Gastroesophageal sphincter (tissue), 4 donors: ENCODE data around the gene PSMD2. TPM values are rescaled to one million over a fixed set of nuclear protein-coding genes. Genes with fewer than 3 reads are reported as not detected.

ENCODE experiments used
- ATAC-seq: fragments of 150-250 bp; one replicate; pipeline ENCODE4 v1.9.1; 2016; ENCODE audit warnings: mild to moderate bottlenecking, moderate library complexity
- H3K27ac ChIP-seq, 4 donors: fragments of 200-600 bp; sonication (generic) in 3 of 4; 1 replicate in 3 of 4; 2 replicates in 1 of 4; pipeline ENCODE4 v1.5.1; 2016 to 2019
- H3K27me3 ChIP-seq: fragments of 200-600 bp; sonication (generic); one replicate; pipeline ENCODE4 v1.5.1; 2019
- H3K36me3 ChIP-seq, 2 donors: fragments of 200-600 bp; sonication (generic); one replicate each; pipeline ENCODE4 v1.5.1; 2019; ENCODE audit warnings: control low read depth in 1 of 2
- H3K4me1 ChIP-seq, 3 donors: fragments of 200-600 bp; sonication (generic); 1 replicate in 2 of 3; 2 replicates in 1 of 3; pipeline ENCODE4 v1.5.1; 2016 to 2019; ENCODE audit warnings: control low read depth in 2 of 3
- H3K4me3 ChIP-seq, 2 donors: fragments of 200-600 bp; sonication (generic); one replicate each; pipeline ENCODE4 v1.5.1; 2019; ENCODE audit warnings: mild to moderate bottlenecking in 1 of 2, moderate library complexity in 1 of 2
- H3K9me3 ChIP-seq, 3 donors: fragments of 200-600 bp; sonication (generic); one replicate each; pipeline ENCODE4 v1.5.1; 2017 to 2019; ENCODE audit warnings: control low read depth in 2 of 3
- EP300 ChIP-seq: sonication (generic); formaldehyde crosslinking; IDR thresholded peaks from one replicate; pipeline ENCODE4 v1.6.1; 2017; ENCODE audit warnings: antibody characterized with exemption, mild to moderate bottlenecking
- POLR2A ChIP-seq, 2 donors: fragments of 450-650 bp; IDR thresholded peaks; one replicate each; pipeline ENCODE4 v1.6.1; 2017; ENCODE audit warnings: antibody characterized with exemption in 2 of 2, mild to moderate bottlenecking in 2 of 2, moderate library complexity in 1 of 2
- POLR2AphosphoS5 ChIP-seq: sonication (generic); formaldehyde crosslinking; IDR thresholded peaks from one replicate; pipeline ENCODE4 v1.6.1; 2017; ENCODE audit warnings: antibody characterized with exemption
- WGBS, 2 donors: methylation state at CpG; one replicate each; pipeline ENCODE4 v1.1.5; 2018; ENCODE audit warnings: low coverage in 1 of 2; 5-methylcytosine and 5-hydroxymethylcytosine counted together
- total RNA-seq, 4 donors: library from RNA; depleted of rRNA; stranded (reverse); fragments of >200 nt; gene quantifications; one replicate each; pipeline ENCODE4 v1.1.0, GENCODE V29; 2016
- TF ChIP-seq, protein P1 (sequence below), 4 experiments: fragments of 200-600 bp in 2 of 4; fragments of 450-650 bp in 2 of 4; sonication (generic) in 1 of 4; IDR thresholded peaks; one replicate each; pipeline ENCODE4 v1.5.1; 2017 to 2019; ENCODE audit warnings: antibody characterized with exemption in 4 of 4, mild to moderate bottlenecking in 2 of 4, moderate library complexity in 2 of 4

The PSMD2 gene
- 100 to 1,000 TPM; 225 to 365 (median 273) TPM for total RNA-seq

DNA sequence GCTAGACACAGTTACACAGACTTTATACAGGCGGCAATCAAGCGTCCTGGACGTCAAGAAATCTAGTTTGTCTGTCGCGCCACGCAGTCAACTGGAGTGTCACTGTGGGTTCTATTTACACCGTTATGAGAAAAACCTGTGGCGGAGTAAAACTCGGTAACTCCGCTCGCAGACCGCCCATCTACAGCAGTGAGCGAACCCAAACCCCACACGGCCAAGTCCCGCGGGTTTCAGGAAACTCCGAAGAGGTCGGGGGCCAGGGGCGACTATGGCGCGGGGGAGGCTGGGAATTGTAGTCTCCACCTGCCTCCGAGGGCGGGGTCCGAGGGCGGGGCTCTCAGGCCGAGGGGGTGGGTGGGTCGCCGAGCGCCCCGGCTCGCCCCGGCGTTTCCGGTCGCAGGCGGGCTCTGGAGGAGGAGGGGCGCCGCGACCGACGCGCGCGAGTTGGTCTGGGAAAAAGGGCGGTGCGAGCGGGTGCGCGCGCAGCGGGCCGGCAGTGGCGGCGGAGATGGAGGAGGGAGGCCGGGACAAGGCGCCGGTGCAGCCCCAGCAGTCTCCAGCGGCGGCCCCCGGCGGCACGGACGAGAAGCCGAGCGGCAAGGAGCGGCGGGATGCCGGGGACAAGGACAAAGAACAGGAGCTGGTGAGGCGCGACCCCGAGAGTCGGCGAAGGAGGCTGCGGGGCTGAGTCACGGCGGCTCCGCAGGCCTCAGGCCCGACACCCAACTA, at the start of gene PSMD2:
PSMD2 (plus strand) TSS at position 483 of the 729 bp plus-strand sequence; CDS start at position 509, 26 bp downstream.
- H3K9me3 ChIP-seq: no peaks in the 10 kb centered on the region
- peak; percentile 99 for ATAC-seq
- TF ChIP-seq POLR2A (IDR thresholded peaks at IDR 0.05) (peak; percentile 72 to 80), EP300 (no peak), POLR2AphosphoS5 (peak; percentile 75)
- TF ChIP-seq, protein P1, sequence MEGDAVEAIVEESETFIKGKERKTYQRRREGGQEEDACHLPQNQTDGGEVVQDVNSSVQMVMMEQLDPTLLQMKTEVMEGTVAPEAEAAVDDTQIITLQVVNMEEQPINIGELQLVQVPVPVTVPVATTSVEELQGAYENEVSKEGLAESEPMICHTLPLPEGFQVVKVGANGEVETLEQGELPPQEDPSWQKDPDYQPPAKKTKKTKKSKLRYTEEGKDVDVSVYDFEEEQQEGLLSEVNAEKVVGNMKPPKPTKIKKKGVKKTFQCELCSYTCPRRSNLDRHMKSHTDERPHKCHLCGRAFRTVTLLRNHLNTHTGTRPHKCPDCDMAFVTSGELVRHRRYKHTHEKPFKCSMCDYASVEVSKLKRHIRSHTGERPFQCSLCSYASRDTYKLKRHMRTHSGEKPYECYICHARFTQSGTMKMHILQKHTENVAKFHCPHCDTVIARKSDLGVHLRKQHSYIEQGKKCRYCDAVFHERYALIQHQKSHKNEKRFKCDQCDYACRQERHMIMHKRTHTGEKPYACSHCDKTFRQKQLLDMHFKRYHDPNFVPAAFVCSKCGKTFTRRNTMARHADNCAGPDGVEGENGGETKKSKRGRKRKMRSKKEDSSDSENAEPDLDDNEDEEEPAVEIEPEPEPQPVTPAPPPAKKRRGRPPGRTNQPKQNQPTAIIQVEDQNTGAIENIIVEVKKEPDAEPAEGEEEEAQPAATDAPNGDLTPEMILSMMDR (IDR thresholded peaks at IDR 0.05): peak in 2 of 4 experiments; percentile 13 to 34
- H3K4me1 ChIP-seq: peaks cover 0 to 34% (median 12%) of the 10 kb centered on the region in 3 donors
- peak within 1 kb of the TSS; percentile 68 to 69 for H3K4me3 ChIP-seq
- peak within 1 kb of the TSS; percentile 48 to 90 (median 84) for H3K27ac ChIP-seq
- H3K27me3 ChIP-seq: no peaks in the 10 kb centered on the region
- WGBS, 2 donors: 0% methylated on average over 3 of the region's 78 CpGs; no CpG with 5 or more reads in 1 of the 2 donors
- peaks cover 0 to 39% of the 10 kb centered on the region in 2 donors for H3K36me3 ChIP-seq

DNA sequence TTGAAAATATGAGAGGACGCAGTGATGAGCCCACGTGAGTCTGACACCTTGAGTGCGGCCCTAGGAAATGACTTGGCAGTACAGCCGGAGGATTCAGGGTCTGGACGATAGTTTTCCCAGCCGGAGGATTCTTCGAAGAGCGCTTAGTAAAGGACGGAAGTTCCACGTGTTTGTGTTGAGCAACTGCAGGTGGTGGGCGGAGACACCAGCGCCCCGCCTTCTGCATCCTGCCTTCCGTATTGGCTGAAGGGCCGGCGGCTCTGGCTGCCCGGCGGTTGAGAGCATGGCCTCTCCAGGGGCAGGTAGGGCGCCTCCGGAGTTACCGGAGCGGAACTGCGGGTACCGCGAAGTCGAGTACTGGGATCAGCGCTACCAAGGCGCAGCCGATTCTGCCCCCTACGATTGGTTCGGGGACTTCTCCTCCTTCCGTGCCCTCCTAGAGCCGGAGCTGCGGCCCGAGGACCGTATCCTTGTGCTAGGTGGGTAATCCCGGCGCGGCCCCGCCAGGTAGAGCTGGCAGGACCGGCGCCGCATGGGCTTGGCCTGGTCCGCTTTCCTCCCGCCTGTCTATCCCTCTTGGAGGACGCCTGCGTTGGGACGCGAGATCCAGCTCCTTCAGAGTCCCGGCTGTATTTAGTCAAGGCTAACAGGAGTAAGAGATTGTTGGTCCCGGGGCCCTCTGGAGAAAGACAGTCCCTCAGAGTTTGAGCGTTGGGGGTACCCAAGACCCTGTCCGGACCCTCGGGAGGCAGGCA, 49.5 kb upstream of the PSMD2 start, which contains the start of gene EEF1AKMT4:
EEF1AKMT4 (plus strand) TSS at position 261 of the 755 bp plus-strand sequence; CDS start at position 284, 23 bp downstream.
- Histone ChIP-seq H3K36me3 (peaks cover 0 to 15% of the 10 kb centered on the region in 2 donors), H3K27ac (peak within 1 kb of the TSS; percentile 59 to 85 (median 83)), H3K4me1 (peaks cover 3 to 32% (median 4%) of the 10 kb centered on the region in 3 donors), H3K27me3 (no peaks in the 10 kb centered on the region), H3K9me3 (no peaks in the 10 kb centered on the region), H3K4me3 (peak within 1 kb of the TSS; percentile 92 to 98)
- WGBS, 2 donors: 0 to 7% methylated on average over 3 to 4 of the region's 54 CpGs
- peak; percentile 97 for ATAC-seq
- TF ChIP-seq POLR2A (IDR thresholded peaks at IDR 0.05) (no peak), POLR2AphosphoS5 (peak; percentile 73)
- TF ChIP-seq, protein P1 (IDR thresholded peaks at IDR 0.05): peak in 3 of 4 experiments; percentile 56 to 72 (median 60)

DNA sequence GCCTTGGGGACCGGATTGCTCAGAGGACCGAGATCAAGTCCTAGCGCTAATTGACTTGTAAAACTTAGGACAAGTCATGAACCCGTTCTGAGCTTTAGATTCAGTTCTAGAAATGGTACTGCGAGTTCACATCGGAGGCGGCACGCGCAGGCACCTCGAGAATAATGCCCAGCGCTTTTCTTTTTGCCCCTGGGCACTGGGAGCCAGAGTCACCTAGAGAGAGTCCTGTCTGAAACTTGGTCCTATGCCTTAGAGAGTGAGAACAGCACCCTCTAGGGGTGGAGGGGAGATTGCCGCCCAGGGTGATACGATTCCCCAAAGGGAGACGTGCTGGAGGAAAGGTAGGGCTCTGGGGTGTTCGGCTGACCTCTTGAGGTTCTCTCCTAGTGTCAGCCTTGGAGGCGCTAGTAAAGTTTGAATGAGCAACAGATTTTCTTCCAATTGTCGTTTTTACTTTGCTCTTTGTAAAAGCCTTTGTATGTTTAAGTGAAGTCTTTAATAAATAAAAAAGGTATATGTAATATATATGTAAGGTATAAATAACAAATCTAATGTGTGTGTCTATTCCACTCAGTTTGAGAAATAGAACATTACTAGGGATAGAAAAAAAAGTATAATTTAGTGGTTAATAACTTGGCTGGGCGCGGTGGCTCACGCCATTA, 48.7 kb upstream of the PSMD2 start:
- H3K27ac ChIP-seq: peak overlapping the region in 3 of 4 donors; percentile 80 to 84 (median 82)
- WGBS, 2 donors: 16 to 30% methylated on average over 9 to 14 of the region's 20 CpGs
- peaks cover 3 to 32% (median 4%) of the 10 kb centered on the region in 3 donors for H3K4me1 ChIP-seq
- TF ChIP-seq, protein P1 (IDR thresholded peaks at IDR 0.05): peak; percentile 79 to 94 (median 88)
- no peak for TF ChIP-seq POLR2AphosphoS5
- H3K9me3 ChIP-seq: no peaks in the 10 kb centered on the region
- H3K36me3 ChIP-seq: peaks cover 0 to 8% of the 10 kb centered on the region in 2 donors
- peak overlapping the region; percentile 92 to 98 for H3K4me3 ChIP-seq
- no peaks in the 10 kb centered on the region for H3K27me3 ChIP-seq
- peak; percentile 72 for ATAC-seq

DNA sequence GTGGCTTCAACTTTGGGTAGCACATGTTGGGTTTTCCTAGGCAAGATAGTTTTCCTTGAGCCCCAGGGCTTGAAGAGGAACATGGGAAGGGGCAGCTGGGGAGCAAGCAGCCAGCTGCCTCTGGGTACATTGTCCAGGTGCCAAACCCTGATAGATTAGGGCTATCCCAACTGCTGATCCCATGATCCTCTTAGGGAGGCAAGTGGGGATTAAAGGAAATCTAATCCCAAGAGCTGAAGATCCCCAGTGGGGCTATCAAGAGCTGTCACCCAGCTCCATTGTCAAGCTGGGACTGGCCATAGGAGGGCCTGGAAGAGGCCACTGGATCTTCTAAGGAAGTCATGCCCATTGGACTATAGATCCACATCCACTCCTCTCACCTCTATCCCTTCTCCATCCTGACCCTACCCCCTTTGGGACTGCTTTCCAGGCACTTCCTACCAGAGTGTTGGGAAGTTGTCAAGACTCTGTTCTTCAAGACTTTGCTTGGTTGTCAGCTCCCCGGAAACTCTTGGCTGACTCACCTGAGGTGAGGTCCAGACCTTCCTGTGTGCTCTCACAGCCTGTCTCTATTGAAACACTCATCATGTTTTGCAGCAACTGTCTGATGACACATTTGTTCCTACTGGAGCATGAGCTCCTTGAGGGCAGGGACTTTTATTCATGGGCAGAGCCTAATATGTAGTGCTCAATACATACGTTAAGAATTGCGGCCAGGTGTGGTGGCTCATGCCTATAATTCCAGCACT, 43.6 kb upstream of the PSMD2 start:
- H3K27me3 ChIP-seq: peaks cover 36% of the 10 kb centered on the region
- H3K9me3 ChIP-seq: no peaks in the 10 kb centered on the region
- no peak overlapping the region for H3K27ac ChIP-seq
- WGBS, 2 donors: 100% methylated on average over 2 of the region's 3 CpGs; no CpG with 5 or more reads in 1 of the 2 donors
- ATAC-seq: no peak
- TF ChIP-seq, protein P1 (IDR thresholded peaks at IDR 0.05): no peak
- TF ChIP-seq EP300 (no peak), POLR2A (IDR thresholded peaks at IDR 0.05) (no peak), POLR2AphosphoS5 (no peak)
- peaks cover 0 to 11% of the 10 kb centered on the region in 2 donors for H3K36me3 ChIP-seq
- peaks cover 0 to 16% (median 5%) of the 10 kb centered on the region in 3 donors for H3K4me1 ChIP-seq
- H3K4me3 ChIP-seq: no peak overlapping the region
